Measurements from ENCODE around the gene LRRC28.
A peak's percentile ranks its signal among the peaks of the same experiment; 100 is the strongest.

The LRRC28 gene

GRCh38 chr15:99424978-99425656 is 173.8 kb downstream of the LRRC28 start:
- DNase-seq, result no peak

GRCh38 chr15:99425657-99426301 is 174.5 kb downstream of the LRRC28 start:
- DNase-seq, result no peak

GRCh38 chr15:99426431-99427105 is 175.3 kb downstream of the LRRC28 start:
- no peak for DNase-seq

- DNase-seq, result no peak
Measured at GRCh38 chr15:99427210-99427609, 175.9 kb downstream of the LRRC28 start.

- DNase-seq, result no peak
Measured at GRCh38 chr15:99427668-99428361, 176.5 kb downstream of the LRRC28 start.

GRCh38 chr15:99429681-99430081 is 178.4 kb downstream of the LRRC28 start:
- DNase-seq, result no peak

- DNase-seq, result no peak
Measured at GRCh38 chr15:99430881-99431401, 179.7 kb downstream of the LRRC28 start.

- no peak for DNase-seq
Measured at GRCh38 chr15:99431661-99432091, 180.4 kb downstream of the LRRC28 start.

- no peak for DNase-seq
Measured at GRCh38 chr15:99432271-99433025, 181.2 kb downstream of the LRRC28 start.

GRCh38 chr15:99433026-99433756 is 181.9 kb downstream of the LRRC28 start:
- no peak for DNase-seq

- DNase-seq, result no peak
Measured at GRCh38 chr15:99433757-99434450, 182.6 kb downstream of the LRRC28 start.

GRCh38 chr15:99434506-99435112 is 183.3 kb downstream of the LRRC28 start:
- DNase-seq, result no peak

- peak; percentile 46 for DNase-seq
Measured at GRCh38 chr15:99435113-99435695, 183.9 kb downstream of the LRRC28 start.

GRCh38 chr15:99435877-99436541 is 184.7 kb downstream of the LRRC28 start:
- DNase-seq, result no peak

GRCh38 chr15:99436542-99437314 is 185.4 kb downstream of the LRRC28 start:
- no peak for DNase-seq

- no peak for DNase-seq
Measured at GRCh38 chr15:99437315-99438223, 186.3 kb downstream of the LRRC28 start.

- no peak for DNase-seq
Measured at GRCh38 chr15:99438224-99438585, 186.9 kb downstream of the LRRC28 start.

Data from NCI-H1436 (cell line).